GM19099 (cell line): ENCODE data around the gene GNE.

ENCODE experiments used
- POLR2A ChIP-seq: IDR thresholded peaks from 3 replicates; pipeline ENCODE4 v1.6.1; 2011; ENCODE audit warnings: low read depth; ENCODE audit not compliant: insufficient read length; ENCODE audit errors: extremely low read depth

Gene GNE

DNA sequence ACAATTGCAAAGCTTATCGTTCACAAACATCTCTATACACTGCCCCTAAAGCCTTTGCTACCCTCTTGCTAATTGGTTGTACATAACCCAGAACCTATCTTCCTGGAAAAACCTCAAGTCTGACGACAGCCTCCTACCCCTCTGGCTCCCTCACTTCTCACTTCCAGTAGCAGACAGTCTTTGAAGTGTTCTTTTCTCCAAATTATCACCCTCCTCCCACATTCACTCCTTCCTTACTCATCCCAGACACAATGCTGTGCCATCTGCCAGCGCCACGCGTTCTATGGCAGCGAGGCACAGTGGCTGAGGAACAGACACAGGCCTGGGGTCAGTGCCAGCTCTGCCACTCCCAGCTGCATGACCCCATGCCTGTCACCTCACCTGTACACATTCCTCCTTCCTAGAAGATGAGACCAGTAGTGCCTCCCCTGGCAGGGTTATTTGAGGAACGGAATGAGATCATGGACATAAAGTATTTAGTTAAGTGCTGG lies 39.8 kb downstream of the GNE start:
- no peak for TF ChIP-seq POLR2A

DNA sequence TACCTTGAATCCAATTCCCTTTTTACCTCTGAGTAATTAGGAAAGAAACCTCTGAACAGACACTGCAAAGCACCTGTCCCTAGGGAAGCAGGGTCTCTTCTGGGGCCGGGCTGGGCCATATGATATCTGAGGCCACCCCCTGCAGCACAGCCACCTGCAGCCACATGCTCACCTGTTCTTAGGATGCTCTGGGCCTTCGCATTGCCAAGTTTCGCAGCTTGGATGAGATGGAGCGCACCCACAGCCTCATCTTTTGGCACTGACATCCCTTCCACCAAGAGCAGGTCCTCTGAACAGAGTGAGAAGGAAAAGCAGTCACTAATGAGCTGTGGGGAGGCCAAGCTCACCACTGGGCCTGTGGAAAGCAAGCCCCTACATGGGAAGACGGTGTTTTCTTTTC lies 40.2 kb downstream of the GNE start:
- no peak for TF ChIP-seq POLR2A

DNA sequence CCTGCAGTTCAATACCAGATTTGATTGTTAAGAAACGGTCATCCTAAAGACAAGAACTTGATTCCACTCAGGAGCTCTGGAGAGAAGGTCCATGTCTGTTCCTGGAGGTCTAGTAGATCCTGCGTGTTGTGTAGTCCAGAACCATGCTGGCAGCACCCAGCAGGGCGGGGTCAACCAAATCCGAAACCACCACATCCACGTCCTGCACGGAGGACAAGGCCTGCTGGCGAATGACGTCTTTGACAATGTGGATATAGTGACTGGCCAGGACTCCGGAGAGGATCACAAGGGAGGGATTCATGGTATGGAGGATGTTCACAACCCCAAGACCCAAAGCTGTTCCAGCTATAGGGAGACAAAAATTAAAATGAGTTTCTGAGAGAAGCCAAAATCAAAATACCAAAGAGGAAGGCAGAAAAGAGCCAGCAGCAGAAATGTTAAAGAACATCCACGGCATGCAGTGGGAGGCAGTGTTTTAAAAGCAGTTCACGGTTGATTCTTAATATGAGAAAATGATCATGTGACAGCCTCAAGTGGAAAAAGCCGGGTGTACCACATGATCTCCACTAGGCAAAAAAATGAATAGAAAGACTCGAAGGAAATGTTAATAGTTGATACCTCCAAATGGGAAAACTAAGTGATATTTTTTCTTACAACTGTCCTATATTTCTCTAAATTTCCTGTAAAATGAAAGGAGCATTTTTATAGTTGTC lies 40.8 kb downstream of the GNE start:
- no peak for TF ChIP-seq POLR2A

DNA sequence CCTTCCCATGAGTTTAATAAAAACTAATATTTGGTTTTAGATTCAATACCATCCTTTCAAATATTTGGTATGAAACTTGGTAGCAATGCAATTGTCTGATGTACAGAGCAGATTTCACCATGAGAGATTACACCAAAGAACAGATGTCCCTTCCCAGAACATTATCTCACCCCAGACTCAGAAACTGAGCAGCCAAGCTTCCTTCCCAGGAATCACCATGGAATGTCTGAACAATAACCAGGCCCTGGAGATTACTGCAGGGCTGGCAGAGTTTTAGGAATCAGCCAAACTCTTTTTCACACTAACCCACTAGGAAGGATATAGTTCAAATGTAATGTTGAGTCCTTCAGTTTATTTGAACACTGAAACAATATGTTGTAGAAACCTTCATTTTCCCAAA lies 43.7 kb downstream of the GNE start:
- TF ChIP-seq POLR2A = no peak

DNA sequence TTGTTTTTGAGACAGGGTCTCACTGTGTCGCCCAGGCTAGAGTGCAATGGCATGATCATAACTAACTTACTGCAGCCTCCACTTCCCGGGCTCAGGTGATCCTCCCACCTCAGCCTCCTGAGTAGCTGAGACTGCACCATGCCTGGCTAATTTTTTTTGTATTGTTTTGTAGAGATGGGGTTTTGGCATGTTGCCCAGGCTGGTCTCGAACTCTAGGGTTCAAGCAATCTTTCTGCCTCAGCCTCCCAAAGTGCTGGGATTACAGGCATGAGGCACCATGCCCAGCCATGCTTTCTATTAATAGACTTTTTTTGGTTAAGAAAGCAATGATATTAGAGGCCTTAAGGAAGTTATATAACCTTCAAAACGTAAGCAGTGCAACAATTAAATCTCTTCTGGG lies 44.3 kb downstream of the GNE start:
- TF ChIP-seq POLR2A = no peak

DNA sequence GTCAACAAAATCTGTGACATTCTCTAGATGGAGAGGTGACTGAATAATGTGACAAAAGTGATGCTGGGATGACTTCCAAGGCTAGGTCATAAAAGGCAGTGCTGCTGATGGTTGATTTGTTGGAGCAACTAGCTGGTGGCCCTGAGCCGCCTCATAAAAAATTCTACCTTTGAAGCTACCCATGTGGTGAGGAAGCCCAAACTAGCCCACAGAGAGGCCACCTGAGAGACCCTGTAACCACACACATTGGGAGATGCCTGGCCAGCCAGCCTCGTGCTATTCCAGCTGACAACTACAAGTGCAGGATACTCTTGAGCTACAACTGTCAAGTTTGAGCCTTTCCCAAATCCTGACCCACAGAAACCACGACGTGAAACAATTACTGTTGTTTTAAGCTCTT lies 44.9 kb downstream of the GNE start:
- no peak for TF ChIP-seq POLR2A

DNA sequence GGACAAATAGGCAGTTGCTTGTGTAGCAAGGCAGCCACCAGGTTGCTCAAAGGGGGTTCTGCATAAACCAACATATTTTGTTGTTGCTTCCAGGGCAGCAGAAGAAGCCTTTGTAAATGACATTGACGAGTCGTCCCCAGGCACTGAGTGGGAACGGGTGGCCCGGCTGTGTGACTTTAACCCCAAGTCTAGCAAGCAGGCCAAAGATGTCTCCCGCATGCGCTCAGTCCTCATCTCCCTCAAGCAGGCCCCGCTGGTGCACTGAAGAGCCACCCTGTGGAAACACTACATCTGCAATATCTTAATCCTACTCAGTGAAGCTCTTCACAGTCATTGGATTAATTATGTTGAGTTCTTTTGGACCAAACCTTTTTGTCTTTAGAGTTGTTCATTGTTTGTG lies 46.7 kb downstream of the GNE start:
- TF ChIP-seq POLR2A = no peak

DNA sequence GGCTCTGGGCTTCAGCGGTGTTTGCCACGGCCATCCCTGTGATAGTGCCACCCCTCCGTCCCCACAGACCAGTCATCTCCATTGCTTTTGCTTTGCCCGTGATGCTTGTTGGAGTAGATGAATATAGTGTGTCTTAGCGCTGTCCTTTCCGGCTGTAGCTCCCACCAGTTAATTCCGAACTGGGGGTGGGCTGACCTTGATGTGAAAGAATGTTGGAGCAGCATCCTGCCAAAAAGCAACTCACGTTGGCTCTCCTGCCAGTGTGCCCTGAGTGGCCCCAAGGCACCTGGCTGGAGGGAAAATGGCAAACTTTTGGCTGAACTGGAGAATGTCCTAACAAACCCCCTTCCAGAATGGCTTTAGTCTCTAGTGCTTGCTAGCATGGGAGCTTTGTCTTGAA lies 47.5 kb downstream of the GNE start:
- TF ChIP-seq POLR2A = no peak

DNA sequence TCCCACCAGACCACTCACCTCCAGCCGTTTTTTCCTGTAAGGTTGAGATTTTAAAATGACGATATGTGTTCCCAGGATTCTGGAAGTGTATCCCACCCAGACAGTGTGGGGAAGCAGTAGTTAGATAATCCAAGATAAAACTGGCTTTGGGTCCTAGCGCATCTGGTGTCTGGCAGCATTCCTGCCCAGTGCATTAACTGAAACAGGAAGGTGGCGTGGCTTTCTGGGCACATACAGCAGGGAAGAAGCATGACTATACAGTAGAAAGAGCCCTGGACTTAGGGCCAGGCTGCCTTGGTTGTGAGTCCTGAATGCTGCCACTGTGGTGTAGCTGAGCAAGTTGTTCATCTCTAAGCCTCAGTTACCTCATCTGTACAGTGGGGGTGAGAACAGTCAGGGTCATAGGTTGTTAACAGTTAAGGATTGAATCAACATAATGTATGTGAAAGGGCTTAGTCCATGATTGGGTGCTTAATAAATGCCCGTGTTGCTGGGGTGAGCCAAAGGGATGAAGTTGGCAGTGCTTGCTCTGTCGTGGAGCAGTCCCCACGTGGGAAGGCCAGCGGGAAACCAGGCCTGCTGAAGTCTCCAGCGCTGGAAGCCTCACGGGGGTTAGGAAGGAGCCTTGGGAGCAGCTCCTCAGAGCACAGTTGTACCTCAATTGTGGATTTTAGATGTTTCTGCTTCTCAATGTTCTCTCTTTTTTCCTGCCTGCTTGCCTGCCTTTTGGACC lies 49.6 kb downstream of the GNE start:
- TF ChIP-seq POLR2A = no peak

DNA sequence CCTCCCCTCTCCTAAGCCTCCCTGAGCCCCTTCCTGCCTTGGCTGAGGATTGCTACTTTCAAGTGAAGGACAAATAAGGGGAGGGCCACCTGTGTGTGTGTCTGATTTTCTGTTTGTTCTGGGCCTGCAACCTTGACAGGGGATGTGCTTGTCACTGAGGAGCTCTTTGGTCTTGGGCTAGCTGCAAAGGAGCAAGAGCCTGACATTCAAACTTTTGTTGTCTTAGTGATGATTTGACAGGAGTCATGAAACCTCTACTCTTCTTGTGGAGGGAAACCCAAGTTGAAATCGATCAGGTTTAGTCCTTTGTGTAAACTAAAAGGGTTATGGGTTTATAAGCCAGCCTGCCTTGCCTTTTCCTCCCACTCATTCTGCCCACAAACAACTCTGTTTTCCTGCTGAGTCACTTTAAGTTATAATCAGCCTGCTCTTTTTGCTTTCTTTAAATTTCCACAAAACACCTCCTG lies 50.7 kb downstream of the GNE start:
- TF ChIP-seq POLR2A = no peak

DNA sequence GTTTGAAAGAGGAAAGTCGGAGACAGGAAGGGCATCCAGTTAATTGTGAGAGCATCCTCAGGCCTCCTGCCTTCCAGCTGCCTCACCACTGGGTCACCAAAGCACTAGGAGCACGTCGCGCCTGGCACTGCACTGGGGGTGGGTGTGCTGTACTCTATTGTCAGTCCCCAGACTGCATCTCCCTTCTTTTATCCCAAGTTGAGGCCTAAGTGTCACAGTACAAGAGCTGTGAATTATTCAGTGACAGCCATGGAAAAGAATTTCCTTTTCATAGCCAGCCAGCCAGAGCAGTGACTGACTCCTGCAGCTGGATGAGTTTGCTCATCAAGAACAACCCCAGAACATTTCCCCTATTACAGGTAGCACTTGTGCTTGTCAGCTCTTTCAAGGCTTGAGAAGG lies 51.2 kb downstream of the GNE start:
- no peak for TF ChIP-seq POLR2A

DNA sequence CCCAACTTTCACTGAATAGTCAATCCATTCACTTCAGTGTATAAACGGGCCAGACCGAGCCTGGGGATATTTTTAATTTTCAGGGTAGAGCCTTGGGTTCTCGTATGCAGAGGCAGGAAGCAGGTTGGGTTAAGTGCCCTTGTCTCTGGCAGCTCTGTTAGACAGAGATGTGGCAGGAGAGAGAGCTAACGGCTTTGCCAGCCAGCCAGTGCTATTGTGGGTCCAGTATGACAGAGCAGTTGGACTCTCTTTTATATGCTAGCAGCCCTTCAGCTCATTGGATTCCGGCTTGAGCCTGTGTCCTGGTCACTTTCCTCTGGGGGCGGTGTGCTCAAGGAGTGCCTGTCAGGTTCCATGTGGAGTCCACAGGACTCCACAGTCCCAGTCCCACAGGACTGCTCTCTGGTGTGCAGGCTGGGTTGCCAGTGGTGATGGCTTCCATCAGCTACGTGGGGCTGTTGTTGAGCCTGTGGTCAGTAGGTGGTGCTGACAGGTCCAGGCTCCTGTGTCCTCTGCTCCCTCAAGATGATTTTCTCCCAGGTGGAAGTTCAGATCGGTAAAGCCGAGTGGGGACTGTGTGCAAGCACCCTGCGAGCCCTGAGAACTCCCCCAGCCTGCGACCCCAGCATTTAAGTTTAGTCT lies 53.2 kb downstream of the GNE start:
- no peak for TF ChIP-seq POLR2A

DNA sequence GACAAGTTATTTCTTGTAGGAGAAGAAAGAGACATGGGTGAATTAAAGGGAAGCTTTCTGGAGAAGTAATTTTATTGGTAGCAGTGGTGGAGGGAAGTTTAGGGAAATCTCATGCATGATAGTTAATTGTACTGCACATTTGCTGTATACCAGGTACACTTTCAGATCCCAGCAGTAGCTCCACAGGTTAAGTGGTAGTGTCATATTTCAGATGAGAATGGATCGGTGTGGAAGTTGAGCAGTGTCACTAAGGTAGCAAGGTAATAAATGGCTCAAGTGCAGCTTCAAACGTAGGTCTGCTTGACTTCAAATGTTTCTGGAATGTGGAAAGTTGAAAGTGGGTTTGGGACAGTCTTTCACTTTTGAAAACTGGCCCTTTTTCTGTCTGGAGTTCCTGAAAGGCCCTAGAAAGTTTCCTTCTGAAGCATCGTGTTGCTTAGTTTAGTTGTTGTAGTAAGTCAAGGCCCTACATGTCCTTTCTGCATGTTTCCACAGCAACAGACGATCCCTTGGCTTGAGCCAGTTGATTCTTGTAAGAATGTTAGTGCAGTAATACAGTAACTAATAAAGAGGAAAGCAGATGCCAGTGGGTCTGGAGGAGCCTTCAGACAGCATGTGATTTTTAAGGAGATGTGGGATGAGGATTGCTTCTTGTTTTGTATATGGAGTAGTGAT lies 63.8 kb downstream of the GNE start:
- TF ChIP-seq POLR2A = no peak

DNA sequence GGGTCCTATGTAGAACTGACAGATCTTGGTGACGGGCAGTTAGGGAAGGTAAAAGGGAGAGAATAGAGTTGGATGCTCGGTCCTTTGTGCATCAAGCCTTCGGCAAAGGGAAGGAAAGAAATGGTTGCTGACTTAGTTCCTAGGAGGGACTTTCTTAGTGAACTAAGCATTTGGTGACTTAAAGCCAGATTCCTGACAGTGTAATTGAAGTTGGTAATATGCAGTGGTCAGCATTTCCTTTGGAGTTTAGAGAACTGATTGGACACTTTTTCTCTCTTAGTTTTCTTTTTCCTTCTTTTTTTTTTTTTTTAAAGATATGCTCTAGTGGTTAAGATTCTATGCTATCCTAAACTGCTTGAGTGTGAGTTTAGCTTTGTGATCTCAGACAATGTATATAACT lies 65.2 kb downstream of the GNE start:
- no peak for TF ChIP-seq POLR2A

DNA sequence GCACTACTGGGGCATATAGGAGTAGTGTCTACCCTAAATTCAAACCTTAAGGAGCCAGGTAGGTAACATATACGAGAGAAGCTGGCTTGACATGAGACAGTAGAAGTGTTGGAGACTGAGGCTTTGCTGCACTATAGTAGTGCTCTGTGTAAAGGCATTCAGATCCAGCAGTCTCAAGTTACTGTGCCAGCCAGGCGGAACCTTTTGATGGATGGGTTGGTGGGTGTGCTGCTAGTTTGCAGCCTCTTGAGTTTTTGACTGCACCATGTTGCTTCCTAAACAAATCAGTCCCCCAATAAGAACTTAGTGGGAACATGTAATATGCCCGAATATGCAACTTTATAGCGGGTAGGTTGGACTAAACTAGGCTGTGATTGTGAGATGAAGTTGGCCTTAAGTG lies 66.1 kb downstream of the GNE start:
- no peak for TF ChIP-seq POLR2A

DNA sequence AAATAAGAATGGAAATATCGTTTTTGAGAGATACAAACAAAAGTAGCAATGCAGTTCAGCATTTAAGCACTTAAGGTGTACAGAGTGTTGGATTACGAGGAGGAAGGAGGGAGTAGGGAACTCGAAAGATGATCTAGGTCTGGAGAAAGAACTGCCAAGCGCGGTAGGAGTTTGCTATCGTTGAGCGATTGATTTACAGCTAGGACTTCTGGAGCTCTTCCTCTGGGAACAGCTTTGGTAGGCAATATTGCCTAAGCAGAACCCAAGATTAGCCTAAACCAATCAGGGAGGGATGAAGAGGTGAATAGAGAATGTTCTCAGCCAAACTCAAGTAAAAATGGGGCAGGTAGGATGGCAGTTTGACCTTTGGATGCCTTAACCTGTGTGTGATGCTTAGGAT lies 66.6 kb downstream of the GNE start:
- TF ChIP-seq POLR2A = no peak

DNA sequence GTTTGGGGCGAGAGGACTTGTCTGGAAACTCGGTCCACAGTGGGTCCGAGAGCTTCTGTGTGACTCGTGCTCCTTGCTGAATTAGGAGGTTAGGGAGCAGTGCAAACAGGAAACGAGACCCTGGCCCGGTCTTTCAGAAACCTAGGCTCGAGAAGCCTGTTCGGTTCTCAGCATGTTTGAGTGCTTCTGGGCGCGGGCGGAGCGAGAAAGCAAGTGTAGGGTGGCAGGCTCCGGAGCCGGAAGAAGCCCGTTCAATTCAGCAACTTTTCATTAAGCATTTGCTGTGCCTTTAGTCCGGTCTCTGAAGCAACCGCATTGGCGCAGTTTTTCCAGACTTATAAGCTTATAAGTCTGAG lies 67.0 kb downstream of the GNE start:
- no peak for TF ChIP-seq POLR2A
